Cardiac muscle cell (in vitro differentiated cells and primary cell): ENCODE data around the gene INPP5A. TPM values are rescaled to one million over a fixed set of nuclear protein-coding genes. Genes with fewer than 3 reads are reported as not detected.

Source experiments
- DNase-seq, 2 donors: peaks; one replicate each; pipeline versions ENCODE4 v3.0.0 to v3.0.0-alpha.2; 2010 to 2017; ENCODE audit warnings: low read depth in 1 of 2, low spot score in 1 of 2
- H3K27ac ChIP-seq: fragments of 200-600 bp; sonication (generic); 2 replicates; pipeline ENCODE4 v1.5.1; 2016
- H3K27me3 ChIP-seq: fragments of 200-600 bp; sonication (generic); 2 replicates; pipeline ENCODE4 v1.6.0; 2016; ENCODE audit warnings: control low read depth
- H3K36me3 ChIP-seq: fragments of 200-600 bp; sonication (generic); 2 replicates; pipeline ENCODE4 v1.5.1; 2016; ENCODE audit warnings: control low read depth
- H3K4me1 ChIP-seq: fragments of 200-600 bp; sonication (generic); 2 replicates; pipeline ENCODE4 v1.8.1; 2017; ENCODE audit warnings: low read depth, mild to moderate bottlenecking, mixed run types
- H3K4me3 ChIP-seq: fragments of 200-600 bp; sonication (generic); 2 replicates; pipeline ENCODE4 v1.5.1; 2016; ENCODE audit warnings: mild to moderate bottlenecking
- H3K9me3 ChIP-seq: fragments of 200-600 bp; sonication (generic); 2 replicates; pipeline ENCODE4 v1.5.1; 2017; ENCODE audit warnings: low read depth, mild to moderate bottlenecking, control low read depth
- polyA plus RNA-seq: library from polyadenylated mRNA; unstranded; fragments of >200 nt; fragmentation: Nextera tagmentation; extraction: Ambion mirVana; gene quantifications from 2 replicates; pipeline ENCODE4 v1.2.1, GENCODE V29; 2016
- total RNA-seq: library from RNA; depleted of rRNA; stranded (reverse); fragments of >200 nt; gene quantifications from 2 replicates; pipeline ENCODE4 v1.2.3, GENCODE V29; 2016
- TF ChIP-seq, protein P1 (sequence below): IDR thresholded peaks from 2 replicates; pipeline ENCODE4 v1.5.1; 2012; ENCODE audit warnings: low read depth, mild to moderate bottlenecking, low read length

INPP5A gene
- total and polyA plus RNA-seq, 2 experiments from 2014 or later = 87.0 to 90.4 TPM

DNA sequence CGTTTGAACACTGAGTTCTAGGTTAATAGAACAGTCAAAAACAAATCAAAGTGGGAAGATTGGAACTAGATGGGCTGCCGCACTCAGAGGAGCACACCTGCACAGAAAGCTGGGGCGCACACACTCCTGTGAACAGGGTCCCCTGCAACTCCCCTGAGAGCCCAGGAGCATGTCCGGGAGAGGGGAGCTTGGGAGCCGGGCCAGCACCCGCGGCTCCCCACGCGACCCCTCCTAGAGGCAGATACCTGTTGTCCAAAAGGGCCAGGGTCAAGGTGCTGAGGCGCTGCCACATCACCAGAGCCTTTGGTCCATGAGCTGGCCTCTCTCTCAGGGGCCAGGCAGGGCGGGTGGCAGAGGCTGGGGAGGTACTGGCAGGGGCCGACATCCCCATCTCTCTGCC lies 242.8 kb downstream of the INPP5A start:
- peaks cover 52% of the 10 kb centered on the region for H3K27me3 ChIP-seq
- H3K9me3 ChIP-seq = no peaks in the 10 kb centered on the region
- TF ChIP-seq, protein P1, sequence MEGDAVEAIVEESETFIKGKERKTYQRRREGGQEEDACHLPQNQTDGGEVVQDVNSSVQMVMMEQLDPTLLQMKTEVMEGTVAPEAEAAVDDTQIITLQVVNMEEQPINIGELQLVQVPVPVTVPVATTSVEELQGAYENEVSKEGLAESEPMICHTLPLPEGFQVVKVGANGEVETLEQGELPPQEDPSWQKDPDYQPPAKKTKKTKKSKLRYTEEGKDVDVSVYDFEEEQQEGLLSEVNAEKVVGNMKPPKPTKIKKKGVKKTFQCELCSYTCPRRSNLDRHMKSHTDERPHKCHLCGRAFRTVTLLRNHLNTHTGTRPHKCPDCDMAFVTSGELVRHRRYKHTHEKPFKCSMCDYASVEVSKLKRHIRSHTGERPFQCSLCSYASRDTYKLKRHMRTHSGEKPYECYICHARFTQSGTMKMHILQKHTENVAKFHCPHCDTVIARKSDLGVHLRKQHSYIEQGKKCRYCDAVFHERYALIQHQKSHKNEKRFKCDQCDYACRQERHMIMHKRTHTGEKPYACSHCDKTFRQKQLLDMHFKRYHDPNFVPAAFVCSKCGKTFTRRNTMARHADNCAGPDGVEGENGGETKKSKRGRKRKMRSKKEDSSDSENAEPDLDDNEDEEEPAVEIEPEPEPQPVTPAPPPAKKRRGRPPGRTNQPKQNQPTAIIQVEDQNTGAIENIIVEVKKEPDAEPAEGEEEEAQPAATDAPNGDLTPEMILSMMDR = no peak
- peaks cover 3% of the 10 kb centered on the region for H3K36me3 ChIP-seq
- no peak overlapping the region for H3K4me3 ChIP-seq
- H3K27ac ChIP-seq = no peak overlapping the region
- H3K4me1 ChIP-seq = no peaks in the 10 kb centered on the region
- DNase-seq = no peak

DNA sequence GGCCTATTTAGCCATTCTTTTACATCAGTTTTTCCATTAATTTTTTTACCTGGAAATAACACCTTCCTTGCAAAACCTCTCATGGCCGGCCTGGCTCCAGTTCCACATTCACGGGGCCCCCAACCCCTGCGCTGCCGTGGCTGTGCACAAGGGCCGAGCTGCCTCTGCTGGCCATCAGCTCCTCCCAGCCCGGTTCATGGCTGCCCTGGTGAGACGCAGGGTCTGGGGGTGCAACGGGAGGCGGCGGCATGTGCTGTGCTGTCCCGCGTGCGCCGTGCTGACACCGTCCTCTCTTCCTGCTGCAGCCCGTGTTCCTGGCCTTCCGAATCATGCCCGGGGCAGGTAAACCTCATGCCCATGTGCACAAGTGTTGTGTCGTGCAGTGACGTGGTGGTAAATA lies 244.0 kb downstream of the INPP5A start:
- TF ChIP-seq, protein P1 = no peak
- Histone ChIP-seq H3K9me3 (no peaks in the 10 kb centered on the region), H3K27me3 (peaks cover 63% of the 10 kb centered on the region), H3K4me3 (no peak overlapping the region), H3K4me1 (peaks cover 3% of the 10 kb centered on the region), H3K27ac (no peak overlapping the region), H3K36me3 (peaks cover 3% of the 10 kb centered on the region)
- no peak for DNase-seq

DNA sequence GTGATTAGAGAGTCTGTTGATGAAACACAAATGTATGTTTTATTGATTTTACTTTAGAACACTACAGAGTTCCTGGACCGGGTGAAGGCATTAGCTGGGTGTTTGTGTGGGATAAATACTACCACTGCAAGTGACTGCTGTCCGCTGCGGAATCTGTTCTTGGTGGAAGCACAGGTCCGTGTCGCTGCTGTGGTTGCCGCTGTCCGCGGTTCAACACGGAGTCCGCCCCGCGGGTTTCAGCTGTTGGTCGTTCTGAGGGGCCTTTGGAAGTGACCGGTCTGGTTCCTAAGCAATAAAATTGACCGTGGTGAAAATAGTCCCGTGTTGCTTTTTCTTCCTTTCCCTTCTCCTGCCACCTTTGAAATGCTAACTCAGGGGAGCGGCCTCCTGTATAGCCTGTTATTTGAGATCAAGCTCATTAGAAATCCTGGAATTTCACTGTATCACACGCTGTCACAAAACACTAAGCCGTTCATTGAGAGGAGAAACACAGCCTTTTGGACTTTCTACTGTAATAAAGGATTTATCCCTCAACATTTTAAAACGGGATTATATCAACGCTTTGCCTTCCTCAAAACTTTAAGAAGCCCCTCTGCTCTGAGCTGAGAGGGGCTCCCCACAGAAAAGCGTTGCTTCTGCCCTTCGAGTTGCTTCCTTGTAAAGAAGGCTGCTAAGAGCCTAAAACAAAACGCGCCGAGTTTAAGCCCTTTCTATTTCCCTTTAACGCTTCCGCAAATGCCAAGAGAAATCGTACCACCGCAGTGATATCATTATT lies 245.8 kb downstream of the INPP5A start:
- H3K27me3 ChIP-seq = peaks cover 81% of the 10 kb centered on the region
- no peaks in the 10 kb centered on the region for H3K9me3 ChIP-seq
- TF ChIP-seq, protein P1 = no peak
- no peak for DNase-seq
- H3K4me3 ChIP-seq = no peak overlapping the region
- H3K4me1 ChIP-seq = peaks cover 3% of the 10 kb centered on the region
- H3K27ac ChIP-seq = no peak overlapping the region
- H3K36me3 ChIP-seq = no peaks in the 10 kb centered on the region

DNA sequence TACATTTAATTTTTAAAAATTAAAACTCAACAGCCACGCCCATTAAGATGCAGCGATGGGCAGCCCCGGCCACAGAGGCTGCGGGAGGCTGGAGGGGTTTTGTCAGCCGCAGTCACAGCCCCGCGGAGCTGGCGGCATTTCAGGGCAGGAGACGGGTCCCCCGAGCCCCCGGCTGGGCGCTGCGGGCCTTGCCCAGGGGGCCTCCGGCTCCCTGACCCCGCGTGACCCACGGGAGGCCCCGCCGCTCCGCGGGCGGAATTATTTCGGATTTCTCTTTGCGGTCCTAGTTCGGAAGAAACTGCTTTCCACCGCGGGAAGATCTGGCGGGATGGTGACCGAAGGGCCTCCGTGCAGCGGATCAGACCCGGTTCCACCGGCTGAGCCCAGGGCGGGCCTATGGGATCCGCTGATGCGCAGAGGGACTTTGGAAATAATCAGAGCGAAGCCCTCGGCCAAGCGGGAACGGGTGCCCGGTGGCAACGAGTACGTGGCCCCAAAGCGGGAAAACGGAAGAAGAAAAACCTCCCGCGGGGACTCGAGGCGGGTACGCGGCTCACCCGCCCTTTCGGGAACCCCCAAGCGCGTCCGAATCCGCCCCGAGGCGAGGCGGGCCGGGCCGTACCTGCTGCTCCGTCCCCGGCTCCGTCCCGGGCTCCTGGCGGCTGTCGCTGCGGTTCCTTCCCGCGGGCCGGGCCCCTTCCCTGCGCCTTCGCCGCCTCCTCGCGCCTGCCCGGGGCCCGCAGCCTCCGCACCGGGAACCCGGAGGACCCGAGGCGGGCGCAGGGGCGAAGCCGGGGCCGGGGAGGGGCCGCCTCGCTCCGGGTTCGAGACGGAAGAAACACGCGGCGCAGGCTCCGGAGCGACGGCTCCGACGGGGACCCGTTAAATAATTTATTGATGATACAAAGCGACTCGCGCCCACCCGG lies 246.6 kb downstream of the INPP5A start:
- peaks cover 3% of the 10 kb centered on the region for H3K4me1 ChIP-seq
- no peak overlapping the region for H3K27ac ChIP-seq
- H3K4me3 ChIP-seq = no peak overlapping the region
- peaks cover 89% of the 10 kb centered on the region for H3K27me3 ChIP-seq
- DNase-seq = no peak
- H3K9me3 ChIP-seq = no peaks in the 10 kb centered on the region
- no peaks in the 10 kb centered on the region for H3K36me3 ChIP-seq
- TF ChIP-seq, protein P1 = no peak

DNA sequence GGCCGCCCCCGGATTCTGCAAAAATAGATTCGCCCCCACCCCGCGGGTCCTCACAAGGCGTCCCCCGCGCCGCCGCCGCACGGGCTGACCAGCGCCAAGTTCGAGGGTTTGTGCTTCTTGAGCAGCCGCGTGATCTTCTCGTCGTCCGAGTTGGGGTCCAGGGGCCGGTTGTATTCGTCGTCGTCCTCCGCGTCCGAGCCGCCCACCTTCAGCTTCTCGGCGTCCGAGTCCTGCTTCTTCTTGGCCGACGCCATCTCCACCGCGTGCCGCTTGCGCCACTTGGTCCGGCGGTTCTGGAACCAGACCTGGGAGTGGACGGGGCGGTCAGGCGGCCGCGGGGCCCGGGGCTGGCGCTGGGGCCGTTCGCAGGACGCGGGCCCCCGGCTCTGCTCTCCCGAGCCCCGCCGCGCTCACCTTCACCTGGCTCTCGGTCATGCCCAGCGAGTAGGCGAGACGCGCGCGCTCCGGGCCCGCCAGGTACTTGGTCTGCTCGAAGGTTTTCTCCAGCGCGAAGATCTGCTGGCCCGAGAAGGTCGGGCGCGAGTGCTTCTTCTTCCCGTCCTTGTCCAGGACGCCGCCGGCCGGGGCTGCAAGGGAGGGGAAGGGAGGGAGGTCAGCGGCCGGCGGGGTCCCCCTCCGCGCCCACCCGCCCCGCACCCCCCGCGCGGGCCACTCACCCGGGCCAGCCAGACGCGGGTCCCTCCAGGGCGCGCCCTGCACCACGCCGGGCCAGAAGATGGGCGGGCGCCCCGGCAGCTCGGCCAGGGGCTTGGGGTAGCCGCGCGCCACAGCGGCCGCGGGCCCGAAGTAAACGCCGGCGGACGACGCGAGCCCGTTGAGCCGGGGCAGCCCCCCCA lies 247.5 kb downstream of the INPP5A start:
- H3K27me3 ChIP-seq = peaks cover 98% of the 10 kb centered on the region
- peak in 1 of 2 donors; percentile 6 for DNase-seq
- no peak overlapping the region for H3K27ac ChIP-seq

More for the DNA sequence above, 247.5 kb downstream of the INPP5A start:
- Histone ChIP-seq H3K36me3 (no peaks in the 10 kb centered on the region), H3K4me3 (peak overlapping the region; percentile 26), H3K9me3 (no peaks in the 10 kb centered on the region), H3K4me1 (peaks cover 3% of the 10 kb centered on the region)
- TF ChIP-seq, protein P1 = no peak
